ENCODE data around the gene HNRNPLL.

- TF ChIP-seq CTCF (IDR thresholded peaks at IDR 0.05) (no peak), POLR2A (IDR thresholded peaks at IDR 0.05) (no peak)
Observed at GRCh38 chr2:38568724-38569436, 33.8 kb downstream of the HNRNPLL start.

All from testis (tissue), 2 donors.